GM10266 (cell line): ENCODE measurements around the gene CCSER1.

Source experiments
- DNase-seq: peaks from one replicate; pipeline ENCODE4 v3.0.0; 2012; ENCODE audit errors: extremely low spot score
- TF ChIP-seq, protein P1 (sequence below): IDR thresholded peaks from 2 replicates; pipeline ENCODE4 v1.5.1; 2012; ENCODE audit warnings: mild to moderate bottlenecking, low read depth; ENCODE audit not compliant: control insufficient read depth, insufficient read depth; ENCODE audit errors: missing control alignments

Gene CCSER1

DNA sequence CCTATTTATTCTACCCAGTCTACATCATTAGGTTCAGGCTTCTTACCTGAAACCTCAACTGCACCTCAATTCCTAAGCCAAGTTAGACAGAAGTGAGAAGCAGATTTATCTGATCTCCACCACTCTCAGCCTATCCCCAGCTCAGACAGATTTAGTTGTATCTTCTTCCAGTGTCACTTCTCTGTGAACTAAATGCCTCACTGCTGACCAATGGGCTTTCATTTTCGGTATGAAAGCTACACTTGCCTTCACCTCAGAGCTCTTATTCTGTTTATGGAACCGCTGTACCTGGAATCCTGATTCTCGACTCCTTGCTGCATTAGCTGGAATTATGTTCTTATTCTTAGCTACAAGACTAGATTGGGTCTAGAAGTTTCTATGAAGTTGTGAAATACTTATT lies 833.2 kb downstream of the CCSER1 start:
- no peak for DNase-seq
- TF ChIP-seq, protein P1, sequence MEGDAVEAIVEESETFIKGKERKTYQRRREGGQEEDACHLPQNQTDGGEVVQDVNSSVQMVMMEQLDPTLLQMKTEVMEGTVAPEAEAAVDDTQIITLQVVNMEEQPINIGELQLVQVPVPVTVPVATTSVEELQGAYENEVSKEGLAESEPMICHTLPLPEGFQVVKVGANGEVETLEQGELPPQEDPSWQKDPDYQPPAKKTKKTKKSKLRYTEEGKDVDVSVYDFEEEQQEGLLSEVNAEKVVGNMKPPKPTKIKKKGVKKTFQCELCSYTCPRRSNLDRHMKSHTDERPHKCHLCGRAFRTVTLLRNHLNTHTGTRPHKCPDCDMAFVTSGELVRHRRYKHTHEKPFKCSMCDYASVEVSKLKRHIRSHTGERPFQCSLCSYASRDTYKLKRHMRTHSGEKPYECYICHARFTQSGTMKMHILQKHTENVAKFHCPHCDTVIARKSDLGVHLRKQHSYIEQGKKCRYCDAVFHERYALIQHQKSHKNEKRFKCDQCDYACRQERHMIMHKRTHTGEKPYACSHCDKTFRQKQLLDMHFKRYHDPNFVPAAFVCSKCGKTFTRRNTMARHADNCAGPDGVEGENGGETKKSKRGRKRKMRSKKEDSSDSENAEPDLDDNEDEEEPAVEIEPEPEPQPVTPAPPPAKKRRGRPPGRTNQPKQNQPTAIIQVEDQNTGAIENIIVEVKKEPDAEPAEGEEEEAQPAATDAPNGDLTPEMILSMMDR: no peak

DNA sequence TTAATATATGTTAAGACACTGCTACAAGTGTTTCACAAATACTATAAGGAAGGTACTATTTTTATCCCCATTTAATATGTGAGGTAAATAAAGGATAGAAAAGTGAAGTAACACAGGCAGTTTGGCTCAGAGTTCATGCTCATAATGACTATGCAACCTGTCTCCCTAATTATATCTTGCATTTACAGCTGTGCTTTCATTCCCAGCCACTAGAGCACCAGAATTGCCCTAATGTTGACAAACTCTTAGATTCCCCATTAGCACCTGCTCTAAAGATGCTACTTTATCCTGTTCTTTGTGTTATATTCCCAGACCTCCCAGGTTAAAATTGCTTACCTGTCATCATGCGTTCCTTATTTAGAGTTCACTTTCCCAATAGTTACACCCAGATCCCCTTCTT lies 833.6 kb downstream of the CCSER1 start:
- DNase-seq: no peak
- TF ChIP-seq, protein P1: no peak

DNA sequence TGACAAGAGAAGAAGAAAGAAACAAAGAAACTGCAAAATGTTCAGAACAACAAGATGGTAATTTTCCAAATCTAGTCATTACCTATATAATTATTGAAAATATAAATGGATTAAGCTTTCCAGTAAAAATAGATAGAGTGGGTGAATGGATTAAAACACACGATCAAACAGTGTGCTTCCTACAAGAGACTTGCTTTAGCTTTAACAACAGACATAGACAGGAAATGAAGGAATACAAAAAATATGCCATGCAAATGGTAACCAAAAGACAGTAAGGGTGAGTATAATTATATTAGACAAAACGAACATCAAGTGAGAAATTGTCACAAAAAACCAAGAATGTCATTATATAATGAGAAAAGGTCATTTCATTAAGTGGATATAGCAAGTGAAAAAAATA lies 842.8 kb downstream of the CCSER1 start:
- TF ChIP-seq, protein P1: no peak
- DNase-seq: no peak

DNA sequence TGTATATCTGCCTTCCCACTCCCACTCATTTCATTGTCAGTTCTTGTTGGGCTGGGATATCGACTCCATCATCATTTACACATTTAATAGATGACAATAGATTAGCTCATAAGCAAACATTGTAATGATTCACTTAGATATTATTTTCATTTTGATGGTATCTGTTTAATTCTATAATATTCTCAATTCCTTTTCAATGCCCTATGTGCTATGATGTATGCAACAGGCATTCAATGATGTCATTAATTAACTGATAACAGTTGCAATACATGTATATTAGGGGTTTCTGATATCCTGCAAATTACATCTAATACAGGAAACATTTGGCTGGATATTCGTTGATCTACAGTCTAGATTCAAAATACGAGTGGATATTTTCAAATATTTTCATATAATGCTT lies 850.5 kb downstream of the CCSER1 start:
- TF ChIP-seq, protein P1: no peak
- no peak for DNase-seq

DNA sequence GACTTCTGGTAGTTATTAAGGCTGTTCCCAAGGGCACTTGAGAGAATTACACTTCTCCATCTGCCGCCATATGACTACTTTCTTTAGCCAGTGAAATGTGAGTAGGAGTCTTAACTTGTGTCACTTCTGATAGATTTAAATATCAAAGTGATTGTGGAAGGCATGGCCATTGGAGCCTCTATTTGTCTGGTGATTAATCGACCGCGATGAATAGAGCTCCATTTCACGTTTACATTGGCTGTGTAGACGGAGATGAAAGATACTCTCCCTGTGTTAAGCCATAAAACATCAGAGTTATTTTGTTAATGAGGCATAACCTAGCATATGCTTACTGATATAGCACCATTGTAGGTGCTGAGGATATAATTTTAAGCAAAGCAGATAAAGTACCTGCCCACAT lies 852.4 kb downstream of the CCSER1 start:
- TF ChIP-seq, protein P1: no peak
- DNase-seq: no peak

DNA sequence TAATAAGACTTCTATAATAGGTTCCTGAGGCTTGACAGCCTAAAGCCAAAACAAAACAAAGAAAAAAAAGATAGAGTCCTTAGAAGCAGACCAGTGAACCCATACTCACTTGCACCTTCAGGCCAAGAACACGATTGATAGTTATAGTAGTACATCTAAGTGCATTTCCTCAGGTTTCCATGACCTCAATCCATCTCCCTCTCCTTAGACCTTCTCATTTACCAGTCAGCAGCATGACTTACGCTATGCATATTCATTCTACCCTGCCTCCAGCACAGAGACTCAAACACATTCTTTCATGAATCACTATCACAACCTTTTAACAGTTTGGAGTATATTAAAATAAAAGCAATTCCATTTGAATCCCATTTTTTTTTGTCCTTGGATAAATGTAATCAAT lies 855.6 kb downstream of the CCSER1 start:
- DNase-seq: no peak
- TF ChIP-seq, protein P1: no peak

DNA sequence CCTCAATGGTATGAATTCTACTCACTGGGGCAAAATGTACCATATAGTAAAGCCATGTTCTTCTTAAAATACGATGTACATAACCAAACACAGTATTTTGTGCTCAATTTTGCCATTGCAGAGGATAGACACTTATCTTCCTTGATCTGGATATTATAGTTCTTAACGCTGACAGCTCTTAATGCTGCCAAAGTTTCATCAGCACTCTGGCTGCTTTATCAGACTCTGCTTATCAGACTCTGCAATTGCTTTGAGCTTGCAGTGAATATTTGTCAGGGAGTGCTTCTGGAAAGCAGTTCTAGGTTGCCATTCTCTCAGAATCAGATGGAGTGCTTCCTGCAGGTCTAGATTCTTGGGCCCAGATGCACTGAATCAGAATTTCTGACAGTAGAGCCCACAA lies 863.1 kb downstream of the CCSER1 start:
- TF ChIP-seq, protein P1: no peak
- DNase-seq: no peak
